Neural progenitor cell (in vitro differentiated cells): Measurements from ENCODE around the gene ZNF197. TPM values are rescaled to one million over a fixed set of nuclear protein-coding genes. Genes with fewer than 3 reads are reported as not detected.

Source experiments
- DNase-seq: peaks from one replicate; pipeline ENCODE4 v3.0.0-alpha.2; 2016; ENCODE audit warnings: low spot score
- H2AFZ ChIP-seq: fragments of 200-600 bp; sonication (generic); replicated peaks from 2 replicates; pipeline ENCODE4 v1.6.1; 2016; ENCODE audit warnings: antibody characterized with exemption
- H3F3A ChIP-seq: fragments of 200-600 bp; sonication (generic); 2 replicates; pipeline ENCODE4 v1.6.1; 2016; ENCODE audit warnings: antibody characterized with exemption, low read depth
- H3K27ac ChIP-seq: fragments of 200-600 bp; sonication (generic); 2 replicates; pipeline ENCODE4 v1.5.1; 2016; ENCODE audit warnings: mild to moderate bottlenecking
- H3K27me3 ChIP-seq: fragments of 200-600 bp; sonication (generic); 2 replicates; pipeline ENCODE4 v1.6.1; 2016; ENCODE audit warnings: mild to moderate bottlenecking, moderate library complexity
- H3K36me3 ChIP-seq: fragments of 200-600 bp; sonication (generic); 2 replicates; pipeline ENCODE4 v1.5.1; 2016
- H3K4me1 ChIP-seq: fragments of 200-600 bp; sonication (generic); 2 replicates; pipeline ENCODE4 v1.6.1; 2016; ENCODE audit warnings: mixed run types
- H3K4me2 ChIP-seq: fragments of 200-600 bp; sonication (generic); 2 replicates; pipeline ENCODE4 v1.6.1; 2016
- H3K4me3 ChIP-seq: fragments of 200-600 bp; sonication (generic); 2 replicates; pipeline ENCODE4 v1.5.1; 2016
- H3K79me2 ChIP-seq: fragments of 200-600 bp; sonication (generic); 2 replicates; pipeline ENCODE4 v1.6.1; 2016; ENCODE audit warnings: low read depth
- H3K9ac ChIP-seq: fragments of 200-600 bp; sonication (generic); 2 replicates; pipeline ENCODE4 v1.6.1; 2016
- H3K9me3 ChIP-seq: fragments of 200-600 bp; sonication (generic); 2 replicates; pipeline ENCODE4 v1.5.1; 2016; ENCODE audit warnings: low read depth
- H4K20me1 ChIP-seq: fragments of 200-600 bp; sonication (generic); 2 replicates; pipeline ENCODE4 v1.6.1; 2016; ENCODE audit warnings: low read depth
- H3K27ac Mint-ChIP-seq: 3 replicates; pipeline ENCODE4 v1.8.0; 2021; ENCODE audit warnings: mixed read lengths
- H3K27me3 Mint-ChIP-seq: 2 replicates; pipeline ENCODE4 v1.8.0; 2022; ENCODE audit warnings: low read depth, mild to moderate bottlenecking, inconsistent platforms, moderate library complexity, mixed read lengths; ENCODE audit not compliant: insufficient read depth
- H3K36me3 Mint-ChIP-seq: 3 replicates; pipeline ENCODE4 v1.8.0; 2021; ENCODE audit warnings: mixed read lengths
- H3K4me1 Mint-ChIP-seq: 3 replicates; pipeline ENCODE4 v1.8.0; 2021; ENCODE audit warnings: mixed read lengths
- H3K4me3 Mint-ChIP-seq: 3 replicates; pipeline ENCODE4 v1.8.0; 2021; ENCODE audit warnings: mild to moderate bottlenecking, moderate library complexity, mixed read lengths
- H3K9me3 Mint-ChIP-seq: 3 replicates; pipeline ENCODE4 v1.8.0; 2020; ENCODE audit warnings: mixed read lengths
- CTCF ChIP-seq: fragments of 200-600 bp; sonication (generic); IDR thresholded peaks from 2 replicates; pipeline ENCODE4 v1.5.1; 2017; ENCODE audit warnings: antibody characterized with exemption, mild to moderate bottlenecking
- EZH2 ChIP-seq: fragments of 200-600 bp; sonication (generic); IDR thresholded peaks from 2 replicates; pipeline ENCODE4 v1.6.1; 2017; ENCODE audit warnings: antibody characterized with exemption, mild to moderate bottlenecking, moderate library complexity
- EZH2phosphoT487 ChIP-seq: fragments of 200-600 bp; sonication (generic); IDR thresholded peaks from 2 replicates; pipeline ENCODE4 v1.6.1; 2017; ENCODE audit warnings: antibody characterized with exemption
- total RNA-seq: library from RNA; depleted of rRNA; stranded (reverse); fragments of >200 nt; gene quantifications from 2 replicates; pipeline ENCODE4 v1.2.3, GENCODE V29; 2015; ENCODE audit warnings: low replicate concordance

ZNF197 gene
- total RNA-seq, 1 donor from 2014 or later: 49.1 TPM

- Histone ChIP-seq H3K27me3 (no peaks in the 10 kb centered on the region), H4K20me1 (peaks cover 7% of the 10 kb centered on the region), H3K9me3 (peaks cover 4% of the 10 kb centered on the region), H3K79me2 (peaks cover 31% of the 10 kb centered on the region), H3K4me1 (peaks cover 10% of the 10 kb centered on the region), H3K4me3 (peak within 1 kb of the TSS; percentile 94), H3K36me3 (peaks cover 8% of the 10 kb centered on the region), H3K9ac (peak within 1 kb of the TSS; percentile 91), H3F3A (peaks cover 14% of the 10 kb centered on the region), H3K27ac (peak within 1 kb of the TSS; percentile 78), H3K4me2 (peak within 1 kb of the TSS; percentile 91), H2AFZ (peak within 1 kb of the TSS; percentile 80)
- Mint-ChIP-seq H3K4me3 (peak within 1 kb of the TSS; percentile 98), H3K36me3 (peaks cover 44% of the 10 kb centered on the region), H3K9me3 (peaks cover 4% of the 10 kb centered on the region), H3K27ac (peak within 1 kb of the TSS; percentile 78), H3K4me1 (peaks cover 10% of the 10 kb centered on the region), H3K27me3 (peaks cover 2% of the 10 kb centered on the region)
- peak; percentile 96 for DNase-seq
- peak; percentile 55 for TF ChIP-seq EZH2
- TF ChIP-seq EZH2phosphoT487: no peak
- TF ChIP-seq CTCF: no peak
Observed at GRCh38 chr3:44648564-44649229, 23.9 kb downstream of the ZNF197 start, which contains the start of gene ZNF35. ZNF35 (plus strand) TSS chr3:44648732; CDS start chr3:44651068, 2,336 bp downstream.

GRCh38 chr3:44649709-44650108, 24.9 kb downstream of the ZNF197 start:
- Histone ChIP-seq H3K36me3 (peaks cover 3% of the 10 kb centered on the region), H3K9ac (peak overlapping the region; percentile 91), H3F3A (peaks cover 14% of the 10 kb centered on the region), H3K4me2 (peak overlapping the region; percentile 91), H3K27ac (no peak overlapping the region), H3K79me2 (peaks cover 34% of the 10 kb centered on the region), H3K27me3 (no peaks in the 10 kb centered on the region), H4K20me1 (peaks cover 7% of the 10 kb centered on the region), H3K9me3 (no peaks in the 10 kb centered on the region), H3K4me1 (peaks cover 10% of the 10 kb centered on the region), H2AFZ (no peak overlapping the region), H3K4me3 (peak overlapping the region; percentile 94)
- no peak for TF ChIP-seq EZH2
- TF ChIP-seq EZH2phosphoT487: no peak
- no peak for TF ChIP-seq CTCF
- H3K4me3 Mint-ChIP-seq: peak overlapping the region; percentile 98
- H3K4me1 Mint-ChIP-seq: peaks cover 10% of the 10 kb centered on the region
- H3K9me3 Mint-ChIP-seq: peaks cover 3% of the 10 kb centered on the region
- no peak for DNase-seq
- peaks cover 46% of the 10 kb centered on the region for H3K36me3 Mint-ChIP-seq
- peaks cover 2% of the 10 kb centered on the region for H3K27me3 Mint-ChIP-seq
- H3K27ac Mint-ChIP-seq: no peak overlapping the region

GRCh38 chr3:44654039-44654438, 29.2 kb downstream of the ZNF197 start:
- no peak overlapping the region for H3K4me2 ChIP-seq
- peaks cover 10% of the 10 kb centered on the region for H3K4me1 ChIP-seq
- Mint-ChIP-seq H3K36me3 (peaks cover 59% of the 10 kb centered on the region), H3K27me3 (peaks cover 2% of the 10 kb centered on the region), H3K9me3 (peaks cover 2% of the 10 kb centered on the region), H3K27ac (no peak overlapping the region), H3K4me3 (no peak overlapping the region), H3K4me1 (peaks cover 6% of the 10 kb centered on the region)
- H3K27ac ChIP-seq: no peak overlapping the region
- DNase-seq: no peak
- no peaks in the 10 kb centered on the region for H3F3A ChIP-seq
- TF ChIP-seq EZH2phosphoT487: no peak
- no peak for TF ChIP-seq EZH2
- TF ChIP-seq CTCF: no peak
- H3K27me3 ChIP-seq: no peaks in the 10 kb centered on the region
- H3K9ac ChIP-seq: no peak overlapping the region
- H3K36me3 ChIP-seq: peaks cover 19% of the 10 kb centered on the region
- no peak overlapping the region for H2AFZ ChIP-seq
- H3K4me3 ChIP-seq: no peak overlapping the region
- peaks cover 7% of the 10 kb centered on the region for H4K20me1 ChIP-seq
- H3K79me2 ChIP-seq: peaks cover 36% of the 10 kb centered on the region
- H3K9me3 ChIP-seq: no peaks in the 10 kb centered on the region
